GM12873 (cell line): ENCODE data around the gene CPNE1.

Experiments
- TF ChIP-seq, protein P1 (sequence below): IDR thresholded peaks from 2 replicates; pipeline ENCODE4 v1.5.1; 2012; ENCODE audit warnings: low read depth, mild to moderate bottlenecking, moderate library complexity, low read length, control low read depth; ENCODE audit not compliant: insufficient read depth; ENCODE audit errors: missing control alignments

The CPNE1 gene

DNA sequence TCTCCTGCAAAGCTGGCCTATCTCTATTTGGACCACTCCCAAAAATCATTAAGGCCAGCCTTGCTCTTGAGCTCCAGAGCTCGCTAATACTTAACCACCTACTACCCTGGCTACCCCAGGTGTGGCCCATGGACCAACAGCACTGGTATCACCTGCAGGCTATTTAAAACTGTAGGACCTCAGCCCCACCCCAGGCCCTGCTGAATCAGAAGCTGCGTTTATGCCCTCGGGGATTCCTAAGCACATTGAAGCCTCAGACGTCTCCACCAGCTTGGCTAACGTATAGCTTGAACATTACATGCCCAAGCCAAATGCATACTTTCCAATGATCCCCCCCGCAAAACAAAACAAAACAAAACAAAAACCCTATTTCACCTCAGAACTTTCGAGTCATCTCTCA is 68.8 kb downstream of the CPNE1 start:
- TF ChIP-seq, protein P1, sequence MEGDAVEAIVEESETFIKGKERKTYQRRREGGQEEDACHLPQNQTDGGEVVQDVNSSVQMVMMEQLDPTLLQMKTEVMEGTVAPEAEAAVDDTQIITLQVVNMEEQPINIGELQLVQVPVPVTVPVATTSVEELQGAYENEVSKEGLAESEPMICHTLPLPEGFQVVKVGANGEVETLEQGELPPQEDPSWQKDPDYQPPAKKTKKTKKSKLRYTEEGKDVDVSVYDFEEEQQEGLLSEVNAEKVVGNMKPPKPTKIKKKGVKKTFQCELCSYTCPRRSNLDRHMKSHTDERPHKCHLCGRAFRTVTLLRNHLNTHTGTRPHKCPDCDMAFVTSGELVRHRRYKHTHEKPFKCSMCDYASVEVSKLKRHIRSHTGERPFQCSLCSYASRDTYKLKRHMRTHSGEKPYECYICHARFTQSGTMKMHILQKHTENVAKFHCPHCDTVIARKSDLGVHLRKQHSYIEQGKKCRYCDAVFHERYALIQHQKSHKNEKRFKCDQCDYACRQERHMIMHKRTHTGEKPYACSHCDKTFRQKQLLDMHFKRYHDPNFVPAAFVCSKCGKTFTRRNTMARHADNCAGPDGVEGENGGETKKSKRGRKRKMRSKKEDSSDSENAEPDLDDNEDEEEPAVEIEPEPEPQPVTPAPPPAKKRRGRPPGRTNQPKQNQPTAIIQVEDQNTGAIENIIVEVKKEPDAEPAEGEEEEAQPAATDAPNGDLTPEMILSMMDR = no peak

DNA sequence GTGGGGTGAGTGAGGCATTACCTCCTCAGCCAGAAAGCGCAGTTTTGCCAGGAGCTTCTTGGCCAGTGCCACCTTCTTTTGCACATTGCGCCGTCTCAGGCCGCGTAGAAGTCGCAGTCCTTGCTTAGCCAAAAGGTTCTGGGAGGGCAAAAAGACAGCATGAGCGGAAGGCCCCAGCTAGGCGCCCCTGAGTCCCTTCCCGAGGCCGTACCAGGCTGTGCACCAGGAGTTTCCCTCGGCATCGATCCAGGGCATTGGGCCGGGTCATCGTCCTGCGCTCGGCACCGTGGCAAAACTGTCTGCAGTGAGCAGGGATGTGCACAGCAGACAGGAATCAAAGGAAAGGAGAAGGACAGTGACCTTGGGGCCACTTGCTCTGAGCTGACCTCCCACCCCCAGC is 69.2 kb downstream of the CPNE1 start:
- TF ChIP-seq, protein P1 = no peak

DNA sequence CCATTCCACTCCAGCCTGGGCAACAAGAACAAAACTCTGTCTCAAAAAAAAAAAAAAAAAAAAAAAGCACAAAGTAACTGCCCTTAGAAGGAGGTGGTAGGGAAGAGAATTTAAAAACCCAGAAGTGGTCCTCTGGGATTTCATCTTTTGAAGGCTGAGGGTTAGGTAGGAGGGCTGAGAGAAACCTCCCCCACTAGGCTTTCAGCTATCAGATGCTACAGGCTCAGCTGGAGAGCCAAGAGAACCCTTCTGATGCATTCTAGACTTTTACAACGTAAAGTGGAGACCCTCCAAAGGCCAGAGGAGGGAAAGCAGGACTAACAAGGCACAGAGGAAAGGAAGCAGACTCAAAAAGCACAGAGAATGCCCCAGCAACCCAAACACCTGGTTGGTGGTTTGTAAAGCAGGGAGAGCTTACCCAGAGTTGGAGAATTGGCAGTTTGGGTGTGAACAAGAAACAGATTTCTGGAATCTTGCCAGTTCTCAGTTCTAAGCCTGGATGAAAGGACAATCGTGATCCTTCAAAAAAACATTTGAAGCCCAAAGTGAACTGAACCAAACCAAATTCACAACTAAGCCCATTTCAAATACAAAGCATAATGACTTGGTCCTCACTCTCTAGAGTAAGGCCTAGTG is 72.2 kb downstream of the CPNE1 start:
- TF ChIP-seq, protein P1 = no peak

DNA sequence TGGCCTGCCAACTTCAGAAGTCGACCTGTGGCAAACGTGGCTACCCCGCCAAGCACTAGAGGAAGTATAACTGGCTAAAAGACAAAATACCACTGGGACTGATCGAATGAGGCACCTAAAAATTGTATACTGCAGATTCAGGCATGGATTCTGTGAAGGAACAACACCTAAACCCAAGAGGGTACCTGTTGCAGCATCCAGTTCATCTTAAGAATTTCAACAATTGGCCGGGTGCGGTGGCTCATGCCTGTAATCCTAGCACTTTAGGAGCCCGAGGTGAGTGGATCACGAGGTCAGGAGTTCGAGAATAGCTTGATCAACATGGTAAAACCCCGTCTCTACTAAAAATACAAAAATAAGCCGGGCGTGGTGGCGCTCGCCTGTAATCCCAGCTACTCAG is 76.3 kb downstream of the CPNE1 start:
- TF ChIP-seq, protein P1 = no peak

DNA sequence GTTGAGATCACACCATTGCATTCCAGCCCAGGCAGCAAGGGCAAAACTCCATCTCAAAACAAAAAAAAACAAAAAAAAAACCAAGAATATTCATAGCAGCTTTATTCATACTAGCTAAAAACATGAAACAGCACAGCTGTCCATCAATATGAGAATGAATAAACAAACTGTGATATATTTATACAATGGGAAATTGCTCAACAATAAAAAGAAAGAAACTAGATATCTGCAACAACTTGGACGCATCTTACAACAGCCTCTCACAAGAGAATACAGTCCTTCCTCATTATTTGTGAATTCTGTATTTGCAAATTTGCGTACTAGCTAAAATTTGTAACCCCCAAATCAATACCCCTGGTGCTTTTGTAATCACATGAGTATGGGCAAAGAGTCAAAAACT is 77.3 kb downstream of the CPNE1 start:
- TF ChIP-seq, protein P1 = no peak

DNA sequence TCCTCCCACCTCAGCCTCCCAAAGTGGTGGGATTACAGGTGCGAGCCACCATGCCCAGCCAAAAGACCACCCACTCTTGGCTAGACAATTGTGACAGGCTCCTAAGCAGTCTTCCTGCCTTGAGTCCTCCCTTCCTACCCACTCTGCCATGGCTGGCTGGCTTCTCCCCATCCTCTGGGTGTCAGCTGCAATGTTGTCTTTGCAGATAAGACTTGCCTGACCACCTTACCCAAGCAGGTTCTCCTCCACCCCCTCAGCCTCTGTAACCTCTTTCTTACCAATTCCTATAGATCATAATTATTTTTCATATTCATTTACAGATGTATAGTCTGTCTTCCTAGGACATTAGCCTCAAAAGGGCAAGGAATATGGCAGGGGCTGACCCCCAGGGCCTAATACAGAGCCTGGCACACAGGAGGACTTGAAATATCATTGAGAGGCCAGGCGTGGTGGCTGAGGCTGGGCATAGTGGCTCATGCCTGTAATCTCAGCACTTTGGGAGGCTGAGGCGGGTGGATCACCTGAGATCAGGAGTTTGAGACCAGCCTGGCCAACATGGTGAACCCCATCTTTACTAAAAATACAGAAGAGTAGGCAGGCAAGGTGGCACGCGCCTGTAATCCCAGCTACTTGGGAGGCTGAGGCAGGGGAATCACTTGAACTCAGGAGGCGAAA is 77.8 kb downstream of the CPNE1 start:
- TF ChIP-seq, protein P1 = no peak

DNA sequence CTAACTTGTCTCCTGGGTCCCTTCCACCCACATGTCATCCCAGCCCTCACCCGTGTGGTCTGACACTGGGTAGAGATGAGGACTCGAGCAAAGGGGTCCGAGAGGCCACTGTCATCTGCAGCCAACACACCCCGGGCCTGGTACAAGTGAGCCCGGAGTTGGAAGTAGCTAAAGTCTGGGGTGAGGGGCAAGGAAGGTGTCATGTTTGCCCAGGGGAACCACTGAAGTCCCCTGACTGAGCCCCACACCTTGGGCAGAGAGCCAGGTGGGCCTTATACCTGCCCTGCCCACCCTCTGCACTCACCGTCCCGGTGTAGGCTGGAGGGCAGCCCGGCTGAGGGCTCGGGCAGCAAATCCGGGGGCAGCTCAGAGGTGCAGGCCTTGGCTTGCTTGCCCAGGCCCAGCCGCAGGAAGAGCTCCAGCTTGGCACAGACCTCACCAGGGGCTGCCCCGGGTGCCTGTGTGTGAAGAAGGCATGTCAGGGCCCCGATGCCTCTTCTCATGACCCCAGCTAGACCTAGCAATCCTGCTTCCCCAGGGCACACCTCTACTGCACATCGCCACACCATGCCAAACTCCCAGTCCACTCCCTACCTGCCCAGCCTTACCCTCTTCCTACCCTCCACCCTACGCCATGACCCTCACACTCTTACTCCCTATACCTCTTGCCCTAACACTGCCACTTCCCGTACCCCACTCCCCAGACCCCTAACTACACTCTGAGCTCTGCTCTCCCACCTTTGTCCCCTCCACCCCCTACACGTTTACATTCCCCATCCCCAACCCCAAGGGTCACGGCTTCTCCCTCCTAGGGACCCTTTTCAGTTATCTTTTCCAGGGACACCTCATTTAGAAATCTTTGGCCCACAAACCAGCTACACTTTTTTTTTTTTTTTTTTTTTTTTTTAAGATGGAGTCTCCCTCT is 80.8 kb downstream of the CPNE1 start:
- TF ChIP-seq, protein P1 = no peak
